GM18867 (cell line): ENCODE data around the gene HOOK2.

ENCODE experiments used
- ATAC-seq: cut with Tn5 transposase; IDR thresholded peaks from one replicate; pipeline ENCODE4 v1.9.1; 2021; ENCODE audit warnings: mild to moderate bottlenecking, moderate library complexity; ENCODE audit not compliant: unreplicated experiment

HOOK2 gene

GRCh38 chr19:12783291-12783848, 8.0 kb upstream of the HOOK2 start:
- ATAC-seq: no peak

- ATAC-seq: peak; percentile 44
Measured at GRCh38 chr19:12782424-12783290, 7.3 kb upstream of the HOOK2 start.

DNA sequence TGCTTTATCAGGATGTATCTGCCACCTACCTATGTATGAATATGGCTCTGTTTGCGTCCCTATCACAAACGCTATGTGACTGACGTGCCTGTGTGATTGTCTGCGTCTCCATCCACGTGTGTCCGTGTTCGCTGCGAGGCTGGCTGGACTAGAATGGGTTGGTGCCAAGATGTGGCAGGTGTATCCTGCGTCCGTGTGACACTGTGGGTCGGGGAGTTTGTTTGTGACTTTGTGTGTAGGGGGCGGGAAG, 6.7 kb upstream of the HOOK2 start:
- ATAC-seq: no peak

DNA sequence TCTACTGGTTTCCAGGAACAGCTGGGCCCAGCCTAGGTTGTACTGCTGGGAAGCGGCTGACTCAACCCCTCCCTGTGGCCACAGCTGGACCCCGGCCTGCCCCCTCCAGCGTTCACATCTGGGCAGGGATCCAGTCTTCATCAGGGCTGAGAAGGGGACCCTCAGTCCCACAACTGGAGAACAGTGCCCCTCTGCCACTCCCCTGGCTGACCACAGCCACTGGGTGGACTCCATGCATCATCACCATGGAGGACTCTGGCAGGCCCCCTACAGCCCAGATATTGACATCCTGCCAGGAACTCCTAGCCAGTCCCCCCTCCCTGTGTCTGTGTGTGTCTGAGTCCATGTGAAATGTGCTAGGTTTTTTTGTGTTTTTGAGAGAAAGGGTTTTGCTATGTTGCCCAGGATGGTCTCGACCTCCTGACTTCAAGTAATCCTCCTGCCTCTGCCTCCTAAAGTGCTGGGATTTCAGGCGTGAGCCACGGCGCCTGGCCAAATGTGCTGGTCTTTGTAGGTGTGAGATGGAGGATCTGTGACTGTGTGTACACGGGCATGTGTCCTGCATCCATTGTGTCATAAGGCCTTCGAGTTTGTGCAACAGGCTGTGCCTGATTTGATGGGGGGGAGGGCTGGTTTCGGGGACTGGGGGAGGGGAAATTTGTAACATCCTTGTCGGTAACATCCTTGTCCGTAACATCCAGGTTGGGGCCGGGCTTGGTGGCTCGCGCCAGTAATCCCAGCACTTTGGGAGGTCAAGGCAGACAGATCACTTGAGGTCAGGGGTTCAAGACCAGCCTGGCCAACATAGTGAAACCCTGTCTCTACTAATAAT, 4.0 kb upstream of the HOOK2 start:
- ATAC-seq: no peak

DNA sequence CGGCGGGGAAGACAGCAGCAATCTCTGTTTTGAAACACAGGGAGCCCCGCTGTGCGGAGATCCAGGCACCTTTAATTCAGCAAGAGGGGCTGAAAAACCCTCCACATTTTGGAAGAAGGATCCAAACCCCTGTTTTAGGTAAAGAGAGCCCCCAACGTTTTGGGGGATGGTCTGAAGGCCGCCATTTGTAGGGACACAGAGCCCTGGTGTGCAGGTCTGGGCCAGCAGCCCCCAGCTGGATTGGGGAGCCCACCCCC, 3.5 kb upstream of the HOOK2 start:
- ATAC-seq: no peak

DNA sequence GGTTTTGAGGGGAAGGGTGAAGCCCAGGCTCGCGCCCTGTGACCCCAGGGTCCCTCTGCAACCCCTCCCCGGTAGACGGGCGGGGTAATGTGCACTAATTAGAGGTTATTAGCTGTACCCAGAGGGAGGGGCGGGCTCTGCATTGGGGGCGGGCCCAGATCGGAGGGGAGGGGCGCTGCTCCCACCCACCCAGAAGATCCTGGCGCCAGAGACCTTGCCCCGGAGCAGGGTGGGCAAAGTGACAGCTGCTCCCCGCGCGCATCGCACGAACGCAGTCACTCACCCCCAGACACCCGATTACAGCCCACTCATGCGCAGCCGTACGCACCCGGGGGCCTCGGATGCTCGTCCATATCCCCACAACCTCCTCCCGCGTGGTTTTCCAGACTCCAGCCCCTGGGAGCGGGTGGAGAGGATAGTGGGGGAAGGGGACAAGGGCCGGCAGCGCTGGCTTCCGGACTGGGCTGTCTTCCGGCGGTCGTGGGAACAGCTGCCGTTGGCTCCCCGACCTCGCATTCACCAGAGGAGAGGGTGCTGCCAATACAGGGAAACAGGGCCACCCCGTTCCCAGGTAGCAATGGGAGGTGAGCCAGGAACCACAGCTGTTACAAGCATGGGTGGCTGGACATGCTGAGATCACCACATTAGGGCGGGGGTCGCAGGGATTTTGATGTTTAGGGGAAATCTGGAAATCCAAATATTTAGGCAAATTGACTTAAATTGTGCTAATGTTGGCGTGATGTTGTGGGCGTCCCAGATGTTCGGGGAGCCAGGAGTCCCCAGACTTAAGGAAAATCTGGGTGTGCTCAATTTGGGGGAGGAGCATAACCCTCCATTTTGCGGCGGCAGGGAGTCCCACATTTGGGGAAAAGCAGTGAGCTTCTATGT, 2.9 kb upstream of the HOOK2 start:
- no peak for ATAC-seq

DNA sequence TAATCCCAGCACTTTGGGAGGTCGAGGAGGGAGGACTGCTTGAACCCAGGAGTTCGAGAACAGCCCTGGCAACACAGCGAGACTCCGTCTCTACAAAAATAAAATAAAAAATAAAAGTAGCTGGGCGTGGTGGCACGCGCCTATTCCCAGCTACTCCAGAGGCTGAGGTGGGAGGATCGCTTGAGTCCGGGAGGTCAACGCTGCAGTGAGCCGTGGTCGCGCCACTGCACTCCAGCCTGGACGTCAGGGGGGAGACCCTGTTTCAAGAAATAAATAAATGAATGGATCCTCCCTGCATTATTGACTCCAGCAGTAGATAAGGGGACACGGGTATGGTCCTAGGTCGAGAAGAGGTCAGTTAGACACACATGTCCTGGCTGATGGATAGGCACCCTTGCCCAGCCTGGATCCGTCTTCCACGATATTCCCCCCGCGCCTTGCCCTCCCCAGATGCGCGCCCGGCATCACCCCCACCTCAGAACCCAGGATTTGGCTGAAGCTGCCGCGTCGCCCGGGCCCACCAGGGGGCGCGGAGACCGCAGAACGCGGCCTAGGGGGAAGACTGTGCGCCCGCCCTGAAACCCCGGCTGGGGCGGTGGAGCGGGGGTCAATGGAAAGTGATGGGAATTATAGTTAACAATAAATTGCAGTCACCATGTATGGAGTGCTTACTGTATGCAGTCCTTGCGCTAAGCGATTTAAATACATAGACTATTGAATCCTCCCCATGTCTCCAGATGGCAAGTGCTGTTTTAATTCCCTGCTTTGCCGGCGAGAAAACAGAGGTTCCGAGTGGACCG, 2.1 kb upstream of the HOOK2 start:
- no peak for ATAC-seq

- ATAC-seq: no peak
Measured at GRCh38 chr19:12773571-12773970, 1.8 kb downstream of the HOOK2 start.

DNA sequence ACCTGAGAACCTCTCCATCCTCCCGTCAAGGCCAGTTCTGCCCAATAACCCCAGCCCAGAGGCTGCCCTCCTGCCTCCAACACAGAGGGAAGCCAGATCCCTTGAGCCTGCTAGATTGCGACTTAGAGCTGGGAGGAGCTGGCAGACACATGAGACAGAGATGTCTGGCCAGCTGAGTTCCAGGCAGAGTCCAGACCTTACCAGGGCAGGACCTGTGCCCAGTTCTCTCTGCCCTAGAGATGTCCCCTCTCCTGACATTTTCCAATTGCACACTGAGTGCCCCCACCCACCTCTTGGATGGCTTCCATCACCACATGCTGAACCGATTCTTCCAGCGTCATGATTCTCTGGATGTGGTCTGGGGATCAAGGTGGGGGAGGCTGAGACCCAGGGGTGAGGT, 3.0 kb downstream of the HOOK2 start:
- no peak for ATAC-seq

DNA sequence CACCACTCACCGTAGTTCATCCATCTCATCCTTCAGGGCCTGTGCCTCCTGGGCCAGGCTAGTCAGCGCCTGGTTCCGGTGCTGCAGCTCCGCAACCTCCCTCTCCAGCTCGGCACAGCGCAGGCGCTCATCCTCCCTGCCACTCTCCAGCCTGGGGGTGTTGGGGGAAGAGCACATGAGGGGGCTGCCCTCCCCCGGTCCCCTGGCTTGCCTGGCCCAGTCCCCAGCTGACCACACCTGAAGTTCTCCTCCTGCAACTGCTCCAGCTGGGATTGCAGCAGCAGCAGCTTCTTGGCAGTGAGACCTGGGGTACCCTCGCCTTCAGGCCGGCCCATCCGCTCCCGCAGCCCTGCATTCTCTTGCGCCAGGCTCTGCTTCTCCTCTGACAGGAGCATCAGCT, 4.4 kb downstream of the HOOK2 start:
- no peak for ATAC-seq

- no peak for ATAC-seq
Measured at GRCh38 chr19:12769689-12770088, 5.7 kb downstream of the HOOK2 start.

- ATAC-seq: no peak
Measured at GRCh38 chr19:12767666-12768065, 7.7 kb downstream of the HOOK2 start.

DNA sequence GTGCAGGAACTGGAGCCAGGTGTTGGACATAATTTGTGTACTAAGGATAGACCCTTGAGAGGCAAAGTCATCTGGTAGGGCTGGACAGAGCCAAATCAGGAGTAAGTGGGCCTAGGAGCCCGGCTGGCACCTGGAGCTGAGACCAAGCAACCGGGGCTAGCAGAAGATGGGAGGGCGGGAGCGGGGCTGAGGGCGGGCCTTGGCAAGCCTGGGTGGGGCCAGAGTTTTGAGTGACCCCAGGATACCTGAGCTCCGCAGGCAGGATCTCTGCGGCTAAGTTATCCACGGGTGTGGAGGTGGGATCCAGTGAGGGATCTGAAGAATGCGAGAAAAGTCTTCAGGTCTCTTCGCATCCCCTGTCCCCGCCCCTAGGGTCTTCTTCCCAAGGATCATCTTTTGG, 8.2 kb downstream of the HOOK2 start:
- no peak for ATAC-seq

DNA sequence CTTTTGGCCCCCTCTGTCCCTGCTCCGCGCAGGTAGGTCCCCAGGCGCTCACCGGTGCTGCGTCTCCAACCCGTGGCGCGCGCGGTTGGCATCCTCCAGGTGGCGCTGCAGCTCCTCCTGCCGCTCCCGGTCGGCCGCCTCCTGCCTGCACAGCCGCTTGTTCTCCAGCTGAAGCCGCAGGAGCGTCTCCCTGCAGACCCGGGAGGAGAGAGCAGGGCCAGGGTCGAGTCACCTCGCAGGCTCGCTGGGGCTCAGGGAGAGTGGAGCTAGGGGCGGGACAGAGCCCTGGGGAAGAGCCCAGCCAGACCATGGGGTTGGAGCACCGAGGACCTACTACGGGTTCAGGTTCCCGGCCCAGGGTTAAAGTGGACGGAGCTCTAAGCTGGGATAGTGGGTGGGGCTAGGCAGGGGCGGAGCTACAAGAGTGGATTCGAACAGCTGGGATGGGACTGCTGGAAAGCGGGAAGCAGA, 9.3 kb downstream of the HOOK2 start:
- ATAC-seq: no peak

- no peak for ATAC-seq
Measured at GRCh38 chr19:12764698-12765097, 10.7 kb downstream of the HOOK2 start.

DNA sequence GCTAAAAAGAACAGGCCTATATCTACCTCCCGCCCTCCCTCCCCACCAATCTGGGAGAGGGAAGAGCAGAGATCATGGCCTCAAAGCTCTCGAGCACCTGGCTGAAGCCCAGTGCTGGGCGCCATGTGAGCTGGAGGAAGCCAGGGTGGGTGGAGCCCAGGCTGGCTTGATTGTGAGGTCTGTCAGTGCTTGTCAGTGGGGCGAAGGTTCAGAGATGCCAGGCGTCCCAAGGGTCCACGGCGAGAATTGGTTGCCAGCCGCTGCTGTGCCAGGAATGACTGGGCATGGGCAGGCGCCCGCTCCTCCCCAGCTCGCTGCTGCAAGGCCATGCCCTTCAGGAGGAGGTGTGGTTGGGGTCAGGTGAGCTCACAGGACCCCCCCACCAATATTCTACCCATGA, 12.3 kb downstream of the HOOK2 start:
- no peak for ATAC-seq

DNA sequence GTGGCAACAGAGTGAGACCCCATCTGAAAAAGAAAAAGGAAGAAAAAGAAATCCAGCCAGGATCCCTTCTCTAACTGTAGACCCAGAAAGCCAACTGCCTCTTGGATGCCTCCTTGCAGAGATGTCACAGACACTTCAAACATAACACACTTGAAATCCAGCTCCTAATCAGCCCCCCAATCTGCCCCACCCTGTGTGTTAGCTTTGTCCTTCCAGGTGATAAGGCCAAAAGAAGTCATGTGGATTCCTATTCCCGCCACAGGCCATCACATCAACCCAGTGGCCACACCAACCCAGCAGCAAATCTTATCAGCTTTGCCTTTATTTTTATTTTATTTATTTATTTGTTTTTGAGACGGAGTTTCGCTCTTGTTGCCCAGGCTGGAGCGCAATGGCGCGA, 15.7 kb downstream of the HOOK2 start:
- no peak for ATAC-seq

DNA sequence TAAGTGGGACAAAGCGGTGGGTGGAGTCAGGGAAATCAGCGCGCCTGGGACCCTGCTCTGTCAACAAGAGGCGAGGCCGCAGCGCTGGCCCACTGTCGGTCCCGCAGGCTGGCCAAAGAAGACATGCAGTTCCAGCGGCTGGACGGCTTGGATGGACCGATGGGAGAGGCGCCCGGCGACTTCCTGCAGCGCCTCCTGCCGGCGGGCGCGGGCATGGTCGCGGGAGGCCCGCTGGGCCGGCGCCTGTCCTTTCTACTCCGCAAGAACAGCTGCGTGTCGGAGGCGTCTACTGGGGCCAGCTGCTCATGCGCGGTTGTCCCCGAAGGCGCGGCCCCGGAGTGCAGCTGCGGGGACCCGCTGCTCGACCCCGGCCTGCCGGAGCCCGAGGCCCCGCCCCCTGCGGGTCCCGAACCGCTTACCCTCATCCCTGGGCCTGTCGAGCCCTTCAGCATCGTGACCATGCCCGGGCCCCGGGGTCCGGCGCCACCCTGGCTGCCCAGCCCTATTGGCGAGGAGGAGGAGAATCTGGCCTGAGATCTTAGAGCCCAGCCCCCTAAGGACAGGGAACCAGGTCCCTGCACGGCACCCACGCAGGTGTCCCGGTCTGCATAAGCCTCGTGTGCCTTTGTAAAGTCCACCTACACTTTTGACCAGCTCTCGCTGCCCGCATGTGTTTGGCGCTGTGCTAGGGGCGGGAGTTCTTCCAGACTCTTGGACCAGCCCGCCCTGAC, 17.6 kb downstream of the HOOK2 start:
- no peak for ATAC-seq

- no peak for ATAC-seq
Measured at GRCh38 chr19:12756150-12756883, 19.0 kb downstream of the HOOK2 start.
